Measurements from ENCODE around the gene SOCS1. TPM values are rescaled to one million over a fixed set of nuclear protein-coding genes. Genes with fewer than 3 reads are reported as not detected.
"Not testable (repeated sequence)": the region's sequence is repeated elsewhere in the genome, so short reads cannot be mapped to it uniquely, and the experiment has no call there.

The SOCS1 gene, protein sequence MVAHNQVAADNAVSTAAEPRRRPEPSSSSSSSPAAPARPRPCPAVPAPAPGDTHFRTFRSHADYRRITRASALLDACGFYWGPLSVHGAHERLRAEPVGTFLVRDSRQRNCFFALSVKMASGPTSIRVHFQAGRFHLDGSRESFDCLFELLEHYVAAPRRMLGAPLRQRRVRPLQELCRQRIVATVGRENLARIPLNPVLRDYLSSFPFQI
- 100 to 1,000 TPM; 128 to 144 TPM for total RNA-seq
- 17.1 TPM for polyA plus RNA-seq

DNA sequence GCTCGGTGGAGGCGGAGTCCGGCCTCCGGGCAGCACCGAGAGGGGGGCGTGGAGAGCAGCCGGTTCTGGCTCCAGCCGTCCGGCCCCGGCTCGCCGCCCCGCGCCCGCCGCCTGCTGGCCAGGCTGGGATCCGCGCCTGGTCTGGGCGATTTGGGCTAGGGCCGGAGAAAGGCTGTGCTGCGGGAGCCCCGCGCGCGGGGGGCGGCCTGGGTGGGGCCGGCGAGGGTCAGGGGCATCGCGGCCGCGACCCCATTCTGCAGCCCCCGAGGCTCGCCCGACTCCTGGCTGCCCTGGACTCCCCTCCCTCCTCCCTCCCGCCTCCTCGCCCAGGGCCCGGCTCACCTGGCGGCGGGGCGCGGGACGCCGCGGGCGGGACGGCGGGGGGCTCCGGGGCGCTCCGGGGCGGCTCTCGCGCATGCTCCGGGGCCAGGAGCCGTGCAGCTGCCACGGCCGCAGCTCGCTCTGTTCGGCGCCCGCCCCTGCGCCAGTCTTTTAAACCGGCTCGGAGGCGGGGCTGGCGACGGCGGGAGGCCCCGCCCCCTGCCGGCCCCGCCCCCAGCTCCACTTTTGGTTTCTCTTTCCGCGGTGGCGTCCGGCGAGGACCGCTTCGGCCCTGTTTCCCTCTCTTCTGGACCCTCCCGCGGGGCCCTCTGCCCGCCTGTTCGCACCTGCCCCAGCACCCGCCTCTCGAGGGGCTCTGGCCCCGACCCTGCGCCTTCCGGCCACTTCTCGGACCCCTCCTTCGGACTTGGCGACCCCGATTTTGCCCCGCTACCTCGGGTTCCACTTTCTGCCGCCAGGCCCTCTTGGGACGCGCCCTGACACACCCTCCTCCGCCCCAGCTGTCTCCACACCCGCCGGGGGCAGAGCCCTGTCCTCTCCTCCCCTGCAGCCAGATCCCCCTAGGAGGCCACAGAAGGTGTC is at the start of gene SOCS1:
TSS of gene SOCS1 (minus strand) at position 468 of the 924 bp plus-strand sequence. CDS start 726 bp downstream, outside the sequence.
- Mint-ChIP-seq H3K4me3 (peak within 1 kb of the TSS; percentile 95 to 100 (median 97)), H3K27me3 (peaks cover 0 to 7% of the 10 kb centered on the region in 2 donors), H3K27ac (peak within 1 kb of the TSS; percentile 92 to 100 (median 96)), H3K9me3 (no peaks in the 10 kb centered on the region), H3K4me1 (peaks cover 50 to 70% (median 51%) of the 10 kb centered on the region in 3 donors), H3K36me3 (peaks cover 0 to 19% (median 2%) of the 10 kb centered on the region in 3 donors)
- POLR2A ChIA-PET: interaction anchor here (0.9 to 3.9 kb wide), 13 partner anchors 15 to 487 kb away, joined by 3 to 74 read pairs (median 6); partner anchors contain the start of gene TXNDC11
- peak within 1 kb of the TSS; percentile 80 for H3K27ac ChIP-seq (ENCODE audit: low read depth, low read length)
- peak; percentile 80 to 90 (median 85) for DNase-seq
- H3K27me3 ChIP-seq (ENCODE audit: insufficient read depth, low read length, poor library complexity, severe bottlenecking): no peaks in the 10 kb centered on the region
- H3K9me3 ChIP-seq (ENCODE audit: low read length): no peaks in the 10 kb centered on the region
- H3K36me3 ChIP-seq (ENCODE audit: insufficient read depth, low read length): no peaks in the 10 kb centered on the region
- peak within 1 kb of the TSS; percentile 83 for H3K4me3 ChIP-seq (ENCODE audit: low read length)
- peaks cover 60% of the 10 kb centered on the region for H3K4me1 ChIP-seq (ENCODE audit: insufficient read depth, low read length)
- CTCF ChIA-PET: interaction anchor here (0.8 to 5.9 kb wide), 37 partner anchors 10 to 329 kb away, joined by 3 to 46 read pairs (median 5); partner anchors contain the start of genes DEXI, PRM3 and TNP2

DNA sequence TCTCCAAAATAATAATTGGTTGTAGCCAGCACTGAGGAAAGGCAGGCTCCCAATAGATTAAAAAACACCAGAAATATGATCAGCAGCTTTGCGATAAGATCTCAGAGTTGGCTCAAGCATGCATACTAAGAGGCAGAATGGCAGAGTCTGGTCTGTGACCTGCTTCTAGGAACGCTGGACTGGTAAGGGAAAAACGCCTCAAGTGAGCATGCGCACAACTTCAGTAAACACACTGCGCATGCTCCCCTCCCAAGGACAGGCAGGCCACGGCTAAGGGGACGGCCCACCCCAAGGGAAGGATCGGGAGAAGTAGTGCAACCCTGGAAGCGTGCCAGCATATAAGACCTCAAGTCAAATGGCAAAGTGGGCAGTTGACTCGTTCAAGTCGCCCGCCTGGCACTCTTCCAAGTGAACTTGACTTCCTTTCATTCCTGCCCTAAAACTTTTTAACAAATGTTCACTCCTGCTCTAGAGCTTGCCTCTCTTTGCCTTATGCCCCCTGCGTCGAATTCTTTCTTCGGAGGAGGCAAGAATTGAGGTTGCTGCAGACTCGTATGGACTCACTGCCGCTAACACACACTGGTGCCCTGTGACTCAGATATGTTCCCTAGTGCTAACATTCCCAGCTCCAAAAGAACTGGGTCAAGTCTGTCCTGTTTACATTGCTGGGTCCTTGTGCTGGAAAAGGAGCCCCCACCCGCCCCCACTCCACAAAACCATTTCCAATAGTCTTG is 47.6 kb upstream of the SOCS1 start:
- Mint-ChIP-seq H3K27me3 (peaks cover 0 to 4% of the 10 kb centered on the region in 2 donors), H3K27ac (no peak overlapping the region), H3K36me3 (peaks cover 0 to 1% (median 0%) of the 10 kb centered on the region in 3 donors), H3K4me3 (no peak overlapping the region), H3K4me1 (peaks cover 0 to 9% (median 9%) of the 10 kb centered on the region in 3 donors), H3K9me3 (no peaks in the 10 kb centered on the region)
- POLR2A ChIA-PET: no interaction called here
- no peaks in the 10 kb centered on the region for H3K36me3 ChIP-seq (ENCODE audit: insufficient read depth, low read length)
- CTCF ChIA-PET: no interaction called here
- H3K4me1 ChIP-seq (ENCODE audit: insufficient read depth, low read length): no peaks in the 10 kb centered on the region
- no peak overlapping the region for H3K4me3 ChIP-seq (ENCODE audit: low read length)
- H3K9me3 ChIP-seq (ENCODE audit: low read length): no peaks in the 10 kb centered on the region
- DNase-seq: no peak
- H3K27ac ChIP-seq (ENCODE audit: low read depth, low read length): no peak overlapping the region
- H3K27me3 ChIP-seq (ENCODE audit: insufficient read depth, low read length, poor library complexity, severe bottlenecking): no peaks in the 10 kb centered on the region

DNA sequence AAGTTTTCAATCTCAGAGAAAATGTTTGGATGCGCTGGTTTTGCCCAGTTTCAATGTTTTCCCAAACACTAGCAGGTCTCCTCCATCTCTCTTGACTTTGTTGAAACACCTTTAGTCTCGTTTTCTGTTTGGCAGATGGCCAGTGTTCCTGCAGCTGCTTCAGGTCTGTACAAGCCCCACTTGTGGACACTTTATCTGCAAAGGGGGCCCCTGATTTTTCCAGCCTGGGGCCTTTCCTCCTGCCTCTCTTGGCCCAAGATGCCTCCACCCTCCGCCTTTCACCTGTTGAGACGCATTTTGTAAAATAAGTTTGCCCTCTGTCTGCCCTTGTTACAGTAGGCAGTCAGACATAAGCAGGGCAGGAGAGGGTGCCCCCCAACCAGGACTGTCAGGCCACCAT is 47.0 kb upstream of the SOCS1 start:
- POLR2A ChIA-PET: no interaction called here
- Mint-ChIP-seq H3K27ac (no peak overlapping the region), H3K9me3 (no peaks in the 10 kb centered on the region), H3K27me3 (peaks cover 0 to 4% of the 10 kb centered on the region in 2 donors), H3K36me3 (peaks cover 0 to 1% (median 0%) of the 10 kb centered on the region in 3 donors), H3K4me3 (no peak overlapping the region), H3K4me1 (peaks cover 0 to 12% (median 10%) of the 10 kb centered on the region in 3 donors)
- H3K4me1 ChIP-seq (ENCODE audit: insufficient read depth, low read length): peaks cover 6% of the 10 kb centered on the region
- H3K27ac ChIP-seq (ENCODE audit: low read depth, low read length): no peak overlapping the region
- H3K9me3 ChIP-seq (ENCODE audit: low read length): no peaks in the 10 kb centered on the region
- CTCF ChIA-PET: no interaction called here
- no peak overlapping the region for H3K4me3 ChIP-seq (ENCODE audit: low read length)
- DNase-seq: no peak
- H3K36me3 ChIP-seq (ENCODE audit: insufficient read depth, low read length): no peaks in the 10 kb centered on the region
- H3K27me3 ChIP-seq (ENCODE audit: insufficient read depth, low read length, poor library complexity, severe bottlenecking): no peaks in the 10 kb centered on the region

DNA sequence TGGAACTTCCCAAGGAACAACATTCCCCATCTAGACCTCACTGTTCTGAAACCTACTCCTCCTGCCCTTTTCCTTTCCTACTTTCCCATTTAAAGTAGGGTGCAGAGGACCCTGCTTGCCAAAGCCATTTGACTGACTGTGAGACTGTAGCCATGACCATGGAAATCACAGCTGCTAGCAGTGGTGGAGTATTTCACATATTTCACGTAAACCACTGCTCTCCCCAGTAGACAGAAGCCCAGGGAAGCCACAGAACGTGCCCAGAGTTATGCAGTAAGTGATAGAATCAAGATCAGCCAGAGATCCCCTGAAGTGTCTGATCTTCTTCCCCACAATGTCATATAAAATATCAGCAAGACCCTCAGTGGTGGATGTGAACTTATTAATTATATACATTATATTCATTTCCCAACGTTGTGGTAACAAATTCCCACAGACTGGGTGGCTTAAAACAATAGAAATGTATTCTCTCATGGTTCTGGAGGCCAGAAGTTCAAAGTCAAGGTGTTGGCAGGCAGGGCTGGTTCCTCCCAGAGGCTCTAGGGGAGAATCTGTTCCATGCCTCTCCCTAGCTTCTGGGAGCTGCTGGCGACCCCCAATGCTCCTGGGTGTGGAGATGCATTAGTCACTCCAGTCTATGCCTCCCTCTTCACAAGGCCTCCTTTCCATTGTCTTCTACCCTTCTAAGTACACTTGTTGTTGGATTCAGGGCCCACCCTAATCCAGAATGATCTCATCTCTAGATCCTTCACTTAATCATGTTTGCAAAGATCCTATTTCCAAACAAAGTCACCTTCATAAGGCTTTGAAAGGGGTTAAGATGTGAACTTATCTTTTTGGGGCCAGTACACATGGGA is 45.9 kb upstream of the SOCS1 start:
- no peaks in the 10 kb centered on the region for H3K36me3 ChIP-seq (ENCODE audit: insufficient read depth, low read length)
- no peak overlapping the region for H3K4me3 Mint-ChIP-seq
- H3K27me3 ChIP-seq (ENCODE audit: insufficient read depth, low read length, poor library complexity, severe bottlenecking): no peaks in the 10 kb centered on the region
- no peak for DNase-seq
- H3K4me1 Mint-ChIP-seq: peaks cover 10 to 19% (median 17%) of the 10 kb centered on the region in 3 donors
- H3K9me3 Mint-ChIP-seq: no peaks in the 10 kb centered on the region
- peaks cover 0 to 4% of the 10 kb centered on the region in 2 donors for H3K27me3 Mint-ChIP-seq
- POLR2A ChIA-PET: no interaction called here
- peaks cover 17% of the 10 kb centered on the region for H3K4me1 ChIP-seq (ENCODE audit: insufficient read depth, low read length)
- no peak overlapping the region for H3K27ac Mint-ChIP-seq
- H3K27ac ChIP-seq (ENCODE audit: low read depth, low read length): no peak overlapping the region
- no peaks in the 10 kb centered on the region for H3K9me3 ChIP-seq (ENCODE audit: low read length)
- CTCF ChIA-PET: no interaction called here
- no peaks in the 10 kb centered on the region for H3K36me3 Mint-ChIP-seq
- no peak overlapping the region for H3K4me3 ChIP-seq (ENCODE audit: low read length)

DNA sequence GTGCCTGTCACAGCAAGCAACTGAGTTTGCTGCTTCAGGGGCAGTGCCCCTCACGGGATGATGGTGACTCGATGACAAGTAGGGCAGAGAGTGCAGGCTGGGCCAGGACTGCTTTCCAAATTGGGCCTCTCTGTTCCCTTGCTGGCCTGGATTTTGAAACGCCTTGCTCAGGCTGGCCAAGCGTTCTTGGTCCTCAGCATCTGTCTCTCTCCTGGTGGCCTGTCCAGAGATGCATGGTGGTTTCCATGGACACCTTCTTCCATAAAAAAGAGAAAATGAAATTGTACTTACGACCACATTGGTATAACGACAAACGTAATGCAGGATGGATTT is 44.5 kb upstream of the SOCS1 start:
- Mint-ChIP-seq H3K27me3 (peaks cover 0 to 4% of the 10 kb centered on the region in 2 donors), H3K4me3 (no peak overlapping the region), H3K9me3 (no peaks in the 10 kb centered on the region), H3K4me1 (peaks cover 12 to 24% (median 20%) of the 10 kb centered on the region in 3 donors), H3K27ac (no peak overlapping the region), H3K36me3 (no peaks in the 10 kb centered on the region)
- H3K9me3 ChIP-seq (ENCODE audit: low read length): no peaks in the 10 kb centered on the region
- no peaks in the 10 kb centered on the region for H3K27me3 ChIP-seq (ENCODE audit: insufficient read depth, low read length, poor library complexity, severe bottlenecking)
- no peak overlapping the region for H3K27ac ChIP-seq (ENCODE audit: low read depth, low read length)
- H3K4me3 ChIP-seq (ENCODE audit: low read length): no peak overlapping the region
- ChIA-PET CTCF (no interaction called here), POLR2A (no interaction called here)
- no peaks in the 10 kb centered on the region for H3K36me3 ChIP-seq (ENCODE audit: insufficient read depth, low read length)
- H3K4me1 ChIP-seq (ENCODE audit: insufficient read depth, low read length): peaks cover 22% of the 10 kb centered on the region
- DNase-seq: no peak

DNA sequence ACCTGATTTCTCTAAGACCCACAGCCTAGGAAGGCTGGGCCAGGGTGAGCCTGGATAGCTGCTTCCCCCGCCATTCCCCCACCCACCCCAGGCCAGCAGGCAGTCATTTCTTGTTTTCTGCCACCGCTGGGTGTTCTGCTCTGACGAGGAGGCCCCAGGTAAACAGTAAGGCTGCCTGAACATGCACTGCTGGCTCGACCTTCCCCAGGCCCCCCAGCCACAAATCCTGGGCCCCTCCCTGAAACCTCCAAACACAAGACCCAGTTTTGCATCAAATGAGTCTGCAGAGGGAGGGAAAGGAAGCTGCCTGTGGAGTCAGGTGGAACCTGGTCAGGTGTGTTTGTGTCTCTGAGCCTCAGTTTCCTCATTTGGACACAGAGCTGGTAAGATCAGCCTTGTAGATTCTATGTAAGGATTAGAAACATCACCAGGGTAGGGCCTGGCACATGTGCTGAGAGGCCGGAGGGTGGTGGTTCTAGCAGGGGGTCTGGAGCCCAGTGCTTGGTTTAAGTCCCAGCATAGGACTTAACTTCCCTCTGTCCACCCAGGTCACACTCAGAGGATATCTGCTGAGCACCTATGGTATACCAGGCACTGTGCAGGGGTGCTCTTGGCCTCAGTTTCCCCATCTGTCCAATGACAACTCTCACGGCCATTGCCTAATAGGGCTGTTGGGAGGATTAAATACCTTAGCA is 44.0 kb upstream of the SOCS1 start:
- no peaks in the 10 kb centered on the region for H3K36me3 ChIP-seq (ENCODE audit: insufficient read depth, low read length)
- no peaks in the 10 kb centered on the region for H3K36me3 Mint-ChIP-seq
- H3K27ac ChIP-seq (ENCODE audit: low read depth, low read length): no peak overlapping the region
- POLR2A ChIA-PET: no interaction called here
- H3K27me3 Mint-ChIP-seq: peaks cover 2 to 3% of the 10 kb centered on the region in 2 donors
- H3K9me3 Mint-ChIP-seq: no peaks in the 10 kb centered on the region
- H3K9me3 ChIP-seq (ENCODE audit: low read length): no peaks in the 10 kb centered on the region
- H3K4me3 Mint-ChIP-seq: no peak overlapping the region
- no peak for DNase-seq
- H3K27me3 ChIP-seq (ENCODE audit: insufficient read depth, low read length, poor library complexity, severe bottlenecking): no peaks in the 10 kb centered on the region
- H3K4me3 ChIP-seq (ENCODE audit: low read length): no peak overlapping the region
- CTCF ChIA-PET: no interaction called here
- peaks cover 22% of the 10 kb centered on the region for H3K4me1 ChIP-seq (ENCODE audit: insufficient read depth, low read length)
- no peak overlapping the region for H3K27ac Mint-ChIP-seq
- H3K4me1 Mint-ChIP-seq: peaks cover 12 to 24% (median 20%) of the 10 kb centered on the region in 3 donors

DNA sequence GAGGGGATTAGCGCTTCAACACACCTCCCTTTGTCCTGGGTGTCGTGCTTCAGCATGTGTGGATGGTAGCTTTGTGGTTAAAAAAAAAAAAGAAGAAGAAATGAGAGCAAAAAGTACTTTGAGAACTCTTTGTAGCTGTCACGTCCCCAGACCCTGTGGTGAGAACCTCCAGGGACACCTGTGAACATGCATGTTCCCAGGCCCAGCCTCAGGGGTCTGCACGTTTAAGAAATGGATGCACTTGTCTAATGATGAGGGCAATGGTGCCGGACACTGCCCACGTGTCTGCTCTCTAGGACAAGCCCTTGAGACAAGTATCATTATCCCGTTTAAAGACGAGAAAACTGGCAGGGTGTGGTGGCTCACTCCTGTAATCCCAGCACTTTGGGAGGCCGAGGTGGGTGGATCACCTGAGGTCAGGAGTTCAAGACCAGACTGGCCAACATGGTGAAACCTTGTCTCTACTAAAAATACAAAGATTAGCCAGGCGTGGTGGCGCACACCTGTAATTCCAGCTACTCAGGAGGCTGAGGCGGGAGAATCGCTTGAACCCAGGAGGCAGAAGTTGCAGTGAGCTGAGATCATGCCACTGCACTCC is 43.0 kb upstream of the SOCS1 start:
- Mint-ChIP-seq H3K4me1 (peaks cover 12 to 24% (median 20%) of the 10 kb centered on the region in 3 donors), H3K4me3 (peak overlapping the region in 1 of 7 donors; percentile 1)
- CTCF ChIA-PET: interaction anchor here (1.1 to 3.5 kb wide), 6 partner anchors 12 to 335 kb away, joined by 3 to 18 read pairs (median 8); partner anchors contain the start of gene SOCS1

More for the DNA sequence above, 43.0 kb upstream of the SOCS1 start:
- H3K27ac ChIP-seq (ENCODE audit: low read depth, low read length); H3K9me3 ChIP-seq (ENCODE audit: low read length); H3K36me3 Mint-ChIP-seq; POLR2A ChIA-PET; H3K9me3 Mint-ChIP-seq; H3K27me3 Mint-ChIP-seq; H3K4me3 ChIP-seq (ENCODE audit: low read length); H3K36me3 ChIP-seq (ENCODE audit: insufficient read depth, low read length); H3K27me3 ChIP-seq (ENCODE audit: insufficient read depth, low read length, poor library complexity, severe bottlenecking): not testable (repeated sequence)
- H3K4me1 ChIP-seq (ENCODE audit: insufficient read depth, low read length): peaks cover 22% of the 10 kb centered on the region
- H3K27ac Mint-ChIP-seq: peak overlapping the region in 1 of 8 donors; percentile 21
- DNase-seq: peak in 1 of 5 donors; percentile 33

Measured in CD8-positive, alpha-beta memory T cell (primary cell).